ENCODE results near the gene WDFY4.

The WDFY4 gene

DNA sequence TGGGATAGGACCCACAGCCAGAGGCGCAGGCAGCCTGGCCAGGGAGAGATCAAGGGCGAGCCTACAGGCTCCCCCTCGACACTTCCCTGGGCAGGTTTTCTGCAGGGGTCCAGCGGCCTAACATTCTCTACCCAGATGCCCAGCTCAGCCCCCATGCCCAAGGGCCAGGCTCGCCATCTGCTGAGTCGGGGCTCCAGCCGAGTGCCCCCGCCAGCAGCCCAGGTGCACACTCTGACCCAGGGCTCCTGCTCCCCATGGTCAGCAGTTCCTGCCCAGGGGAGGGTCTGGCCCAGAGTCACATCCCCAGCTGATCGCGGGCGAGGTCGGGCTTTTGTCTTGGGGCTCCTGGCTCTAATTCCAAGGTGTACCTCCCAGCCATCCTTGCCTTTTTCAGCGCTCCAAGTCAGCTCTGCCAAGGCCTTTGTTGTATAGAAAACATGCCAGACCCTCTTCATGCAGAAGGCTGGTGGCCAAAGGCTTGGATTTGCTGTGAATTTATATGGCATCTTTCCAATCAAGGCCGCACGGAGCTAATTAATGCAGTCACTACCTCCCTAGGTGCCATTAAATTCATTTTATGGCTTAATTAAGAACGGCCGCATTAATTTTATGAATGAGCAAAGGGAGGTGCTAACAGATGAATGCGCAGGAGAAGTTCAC, 134.3 kb downstream of the WDFY4 start:
- Histone ChIP-seq H3K18ac (ENCODE audit: low read length) (peak overlapping the region; percentile 77), H3K9ac (ENCODE audit: low read depth, low read length, poor library complexity) (no peak overlapping the region), H3K4ac (ENCODE audit: low read length) (no peak overlapping the region), H3K14ac (ENCODE audit: low read length) (no peak overlapping the region), H4K91ac (ENCODE audit: low read depth, low read length, poor library complexity) (peak overlapping the region; percentile 50), H2BK15ac (ENCODE audit: low read length) (no peak overlapping the region), H2AFZ (ENCODE audit: low read length) (no peak overlapping the region), H3K23ac (ENCODE audit: low read depth, low read length, poor library complexity) (no peak overlapping the region), H3K36me3 (replicated peaks in 1 of 2; ENCODE audit: control insufficient read depth in 2 of 2, insufficient read depth in 2 of 2, low read length in 2 of 2) (no peaks in the 10 kb centered on the region), H2AK5ac (ENCODE audit: low read depth, low read length) (peak overlapping the region; percentile 61), H3K27ac (replicated peaks; ENCODE audit: low read length) (no peak overlapping the region), H3K79me1 (ENCODE audit: low read depth, low read length) (no peaks in the 10 kb centered on the region), H3K9me3 (replicated peaks in 1 of 2; ENCODE audit: control insufficient read depth in 2 of 2, insufficient read depth in 1 of 2, low read depth in 1 of 2, low read length in 2 of 2) (peaks cover 0 to 2% of the 10 kb centered on the region in 2 donors), H2BK5ac (ENCODE audit: low read length) (no peak overlapping the region), H3K4me1 (ENCODE audit: control insufficient read depth in 2 of 2, insufficient read depth in 1 of 2, low read depth in 1 of 2, low read length in 2 of 2) (no peaks in the 10 kb centered on the region), H3K4me2 (ENCODE audit: insufficient read depth, low read length, poor library complexity, severe bottlenecking) (no peak overlapping the region), H3K4me3 (ENCODE audit: low read length in 2 of 2) (no peak overlapping the region), H3K27me3 (ENCODE audit: control insufficient read depth in 3 of 3, insufficient read depth in 3 of 3, low read depth in 1 of 3, low read length in 3 of 3) (no peaks in the 10 kb centered on the region), H4K8ac (ENCODE audit: low read depth, low read length) (no peak overlapping the region), H2BK12ac (ENCODE audit: low read length) (no peak overlapping the region), H2BK120ac (ENCODE audit: low read depth, low read length) (no peak overlapping the region)
- no peak for DNase-seq (ENCODE audit: low spot score)
- WGBS, 2 donors (ENCODE audit: extremely low coverage in 2 of 2, insufficient read length in 2 of 2, insufficient replicate concordance in 1 of 2), result no CpG with 5 or more reads among the region's 18 CpGs

- Histone ChIP-seq H3K79me1 (ENCODE audit: low read depth, low read length) (no peaks in the 10 kb centered on the region), H3K23ac (ENCODE audit: low read depth, low read length, poor library complexity) (no peak overlapping the region), H3K4me3 (ENCODE audit: low read length in 2 of 2) (no peak overlapping the region), H3K4me2 (ENCODE audit: insufficient read depth, low read length, poor library complexity, severe bottlenecking) (no peak overlapping the region), H2BK12ac (ENCODE audit: low read length) (no peak overlapping the region), H3K27ac (replicated peaks; ENCODE audit: low read length) (no peak overlapping the region), H3K9me3 (replicated peaks in 1 of 2; ENCODE audit: control insufficient read depth in 2 of 2, insufficient read depth in 1 of 2, low read depth in 1 of 2, low read length in 2 of 2) (peaks cover 0 to 2% of the 10 kb centered on the region in 2 donors), H2BK15ac (ENCODE audit: low read length) (no peak overlapping the region), H4K8ac (ENCODE audit: low read depth, low read length) (no peak overlapping the region), H3K36me3 (replicated peaks in 1 of 2; ENCODE audit: control insufficient read depth in 2 of 2, insufficient read depth in 2 of 2, low read length in 2 of 2) (no peaks in the 10 kb centered on the region), H3K9ac (ENCODE audit: low read depth, low read length, poor library complexity) (no peak overlapping the region), H2BK120ac (ENCODE audit: low read depth, low read length) (no peak overlapping the region), H3K27me3 (ENCODE audit: control insufficient read depth in 3 of 3, insufficient read depth in 3 of 3, low read depth in 1 of 3, low read length in 3 of 3) (no peaks in the 10 kb centered on the region), H2BK5ac (ENCODE audit: low read length) (no peak overlapping the region), H3K4ac (ENCODE audit: low read length) (no peak overlapping the region), H4K91ac (ENCODE audit: low read depth, low read length, poor library complexity) (no peak overlapping the region), H3K18ac (ENCODE audit: low read length) (no peak overlapping the region), H2AFZ (ENCODE audit: low read length) (no peak overlapping the region), H3K4me1 (ENCODE audit: control insufficient read depth in 2 of 2, insufficient read depth in 1 of 2, low read depth in 1 of 2, low read length in 2 of 2) (no peaks in the 10 kb centered on the region), H3K14ac (ENCODE audit: low read length) (no peak overlapping the region), H2AK5ac (ENCODE audit: low read depth, low read length) (no peak overlapping the region)
- WGBS, 2 donors (ENCODE audit: extremely low coverage in 2 of 2, insufficient read length in 2 of 2, insufficient replicate concordance in 1 of 2), result no CpG with 5 or more reads among the region's 8 CpGs
- no peak for DNase-seq (ENCODE audit: low spot score)
Measured at GRCh38 chr10:48819783-48820182, 135.1 kb downstream of the WDFY4 start.

- WGBS, 2 donors (ENCODE audit: extremely low coverage in 2 of 2, insufficient read length in 2 of 2, insufficient replicate concordance in 1 of 2), result no CpG with 5 or more reads among the region's 9 CpGs
- H4K91ac ChIP-seq (ENCODE audit: low read depth, low read length, poor library complexity), result no peak overlapping the region
- no peak overlapping the region for H3K18ac ChIP-seq (ENCODE audit: low read length)
- peak overlapping the region; percentile 14 for H2AK5ac ChIP-seq (ENCODE audit: low read depth, low read length)
- H3K4ac ChIP-seq (ENCODE audit: low read length), result no peak overlapping the region
- no peak overlapping the region for H2BK120ac ChIP-seq (ENCODE audit: low read depth, low read length)
- no peaks in the 10 kb centered on the region for H3K79me1 ChIP-seq (ENCODE audit: low read depth, low read length)
- H3K27ac ChIP-seq (replicated peaks; ENCODE audit: low read length), result no peak overlapping the region
- no peaks in the 10 kb centered on the region for H3K27me3 ChIP-seq (ENCODE audit: control insufficient read depth in 3 of 3, insufficient read depth in 3 of 3, low read depth in 1 of 3, low read length in 3 of 3)
- no peak overlapping the region for H2BK15ac ChIP-seq (ENCODE audit: low read length)
- DNase-seq (ENCODE audit: low spot score), result no peak
- no peak overlapping the region for H3K4me3 ChIP-seq (ENCODE audit: low read length in 2 of 2)
- no peak overlapping the region for H3K23ac ChIP-seq (ENCODE audit: low read depth, low read length, poor library complexity)
- H3K14ac ChIP-seq (ENCODE audit: low read length), result no peak overlapping the region
- H2BK12ac ChIP-seq (ENCODE audit: low read length), result no peak overlapping the region
- H3K4me1 ChIP-seq (ENCODE audit: control insufficient read depth in 2 of 2, insufficient read depth in 1 of 2, low read depth in 1 of 2, low read length in 2 of 2), result no peaks in the 10 kb centered on the region
- H2BK5ac ChIP-seq (ENCODE audit: low read length), result no peak overlapping the region
- H3K36me3 ChIP-seq (replicated peaks in 1 of 2; ENCODE audit: control insufficient read depth in 2 of 2, insufficient read depth in 2 of 2, low read length in 2 of 2), result no peaks in the 10 kb centered on the region
- no peak overlapping the region for H2AFZ ChIP-seq (ENCODE audit: low read length)
- no peak overlapping the region for H3K9ac ChIP-seq (ENCODE audit: low read depth, low read length, poor library complexity)
- H3K9me3 ChIP-seq (replicated peaks in 1 of 2; ENCODE audit: control insufficient read depth in 2 of 2, insufficient read depth in 1 of 2, low read depth in 1 of 2, low read length in 2 of 2), result peaks cover 0 to 2% of the 10 kb centered on the region in 2 donors
- H3K4me2 ChIP-seq (ENCODE audit: insufficient read depth, low read length, poor library complexity, severe bottlenecking), result no peak overlapping the region
- no peak overlapping the region for H4K8ac ChIP-seq (ENCODE audit: low read depth, low read length)
Measured at GRCh38 chr10:48820231-48820630, 135.6 kb downstream of the WDFY4 start.

DNA sequence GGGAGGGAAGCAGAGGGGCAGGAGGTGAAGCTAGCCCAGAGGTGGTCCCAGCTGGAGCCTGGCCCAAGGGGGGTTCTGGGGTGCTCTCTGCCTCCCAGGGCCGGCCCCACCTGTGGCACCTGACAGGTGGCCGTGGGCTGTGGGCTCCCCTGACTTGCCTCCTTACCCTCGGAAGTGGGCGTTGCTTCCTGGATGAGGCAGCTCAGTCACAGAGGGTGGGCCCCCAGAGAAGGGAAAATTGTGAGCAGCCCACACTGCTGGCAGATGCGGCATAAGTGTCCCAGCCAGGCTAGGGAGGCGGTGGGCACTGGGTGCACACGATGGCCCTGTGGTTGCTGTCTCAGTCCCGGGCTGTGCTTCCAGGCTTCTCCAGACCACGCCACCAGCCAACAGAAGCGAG, 136.0 kb downstream of the WDFY4 start:
- WGBS, 2 donors (ENCODE audit: extremely low coverage in 2 of 2, insufficient read length in 2 of 2, insufficient replicate concordance in 1 of 2), result no CpG with 5 or more reads among the region's 10 CpGs
- Histone ChIP-seq H4K91ac (ENCODE audit: low read depth, low read length, poor library complexity) (no peak overlapping the region), H3K27me3 (ENCODE audit: control insufficient read depth in 3 of 3, insufficient read depth in 3 of 3, low read depth in 1 of 3, low read length in 3 of 3) (no peaks in the 10 kb centered on the region), H3K79me1 (ENCODE audit: low read depth, low read length) (no peaks in the 10 kb centered on the region), H2AFZ (ENCODE audit: low read length) (no peak overlapping the region), H3K18ac (ENCODE audit: low read length) (peak overlapping the region; percentile 77), H2AK5ac (ENCODE audit: low read depth, low read length) (no peak overlapping the region), H3K9me3 (replicated peaks in 1 of 2; ENCODE audit: control insufficient read depth in 2 of 2, insufficient read depth in 1 of 2, low read depth in 1 of 2, low read length in 2 of 2) (peaks cover 0 to 2% of the 10 kb centered on the region in 2 donors), H3K27ac (replicated peaks; ENCODE audit: low read length) (no peak overlapping the region), H3K9ac (ENCODE audit: low read depth, low read length, poor library complexity) (no peak overlapping the region), H2BK15ac (ENCODE audit: low read length) (no peak overlapping the region), H4K8ac (ENCODE audit: low read depth, low read length) (no peak overlapping the region), H3K4ac (ENCODE audit: low read length) (no peak overlapping the region), H3K23ac (ENCODE audit: low read depth, low read length, poor library complexity) (no peak overlapping the region), H3K4me2 (ENCODE audit: insufficient read depth, low read length, poor library complexity, severe bottlenecking) (no peak overlapping the region), H3K14ac (ENCODE audit: low read length) (no peak overlapping the region), H3K4me3 (ENCODE audit: low read length in 2 of 2) (no peak overlapping the region), H2BK5ac (ENCODE audit: low read length) (no peak overlapping the region), H3K36me3 (replicated peaks in 1 of 2; ENCODE audit: control insufficient read depth in 2 of 2, insufficient read depth in 2 of 2, low read length in 2 of 2) (no peaks in the 10 kb centered on the region), H3K4me1 (ENCODE audit: control insufficient read depth in 2 of 2, insufficient read depth in 1 of 2, low read depth in 1 of 2, low read length in 2 of 2) (no peaks in the 10 kb centered on the region), H2BK120ac (ENCODE audit: low read depth, low read length) (no peak overlapping the region), H2BK12ac (ENCODE audit: low read length) (no peak overlapping the region)
- no peak for DNase-seq (ENCODE audit: low spot score)
